GM23338 (cell line): ENCODE data around the gene CENPP. TPM values are rescaled to one million over a fixed set of nuclear protein-coding genes. Genes with fewer than 3 reads are reported as not detected.

Source experiments
- ATAC-seq: fragments of 200-7000 bp; cut with Tn5 transposase; 3 replicates; pipeline ENCODE4 v1.9.1; 2020
- DNase-seq: peaks from one replicate; pipeline ENCODE4 v3.0.0-alpha.2; 2015; ENCODE audit warnings: low spot score
- H2AFZ ChIP-seq: fragments of 200-600 bp; sonication (generic); 2 replicates; pipeline ENCODE4 v1.8.0; 2016; ENCODE audit warnings: antibody characterized with exemption, mild to moderate bottlenecking, moderate library complexity
- H3F3A ChIP-seq: fragments of 200-600 bp; sonication (generic); replicated peaks from 2 replicates; pipeline ENCODE4 v1.8.0; 2017; ENCODE audit warnings: antibody characterized with exemption, mixed run types, low read depth
- H3K27ac ChIP-seq: fragments of 200-600 bp; sonication (generic); 2 replicates; pipeline ENCODE4 v1.6.1; 2016; ENCODE audit warnings: low read depth
- H3K27me3 ChIP-seq: fragments of 200-600 bp; sonication (generic); 2 replicates; pipeline ENCODE4 v1.8.0; 2016; ENCODE audit warnings: mild to moderate bottlenecking, mixed run types, moderate library complexity; ENCODE audit not compliant: insufficient read depth
- H3K36me3 ChIP-seq: fragments of 200-600 bp; sonication (generic); 2 replicates; pipeline ENCODE4 v1.8.0; 2016; ENCODE audit warnings: mild to moderate bottlenecking; ENCODE audit not compliant: insufficient read depth
- H3K4me1 ChIP-seq: fragments of 200-600 bp; sonication (generic); 2 replicates; pipeline ENCODE4 v1.8.0; 2016; ENCODE audit warnings: mild to moderate bottlenecking, moderate library complexity; ENCODE audit not compliant: insufficient read depth
- H3K4me2 ChIP-seq: fragments of 200-600 bp; sonication (generic); 2 replicates; pipeline ENCODE4 v1.7.1; 2017; ENCODE audit warnings: mixed run types
- H3K4me3 ChIP-seq: fragments of 200-600 bp; sonication (generic); 2 replicates; pipeline ENCODE4 v1.6.1; 2016; ENCODE audit warnings: mixed run types
- H3K79me2 ChIP-seq: fragments of 200-600 bp; sonication (generic); replicated peaks from 2 replicates; pipeline ENCODE4 v1.8.0; 2017; ENCODE audit warnings: mild to moderate bottlenecking; ENCODE audit not compliant: insufficient read depth
- H3K9me2 ChIP-seq: fragments of 200-600 bp; sonication (generic); 2 replicates; pipeline ENCODE4 v1.8.0; 2017; ENCODE audit not compliant: insufficient read depth
- H4K20me1 ChIP-seq: fragments of 200-600 bp; sonication (generic); replicated peaks from 2 replicates; pipeline ENCODE4 v1.8.0; 2017; ENCODE audit warnings: mild to moderate bottlenecking; ENCODE audit not compliant: insufficient read depth
- H3K27ac Mint-ChIP-seq: 2 replicates; pipeline ENCODE4 v1.8.0; 2020; ENCODE audit warnings: inconsistent platforms, mild to moderate bottlenecking, moderate library complexity, mixed read lengths
- H3K27me3 Mint-ChIP-seq: 3 replicates; pipeline ENCODE4 v1.8.0; 2022; ENCODE audit warnings: low read depth, mild to moderate bottlenecking, moderate library complexity, mixed read lengths, inconsistent platforms; ENCODE audit not compliant: insufficient read depth, poor library complexity
- H3K36me3 Mint-ChIP-seq: 3 replicates; pipeline ENCODE4 v1.8.0; 2021; ENCODE audit warnings: low read depth, mild to moderate bottlenecking, inconsistent platforms, moderate library complexity, mixed read lengths
- H3K4me1 Mint-ChIP-seq: 3 replicates; pipeline ENCODE4 v1.8.0; 2020; ENCODE audit warnings: mild to moderate bottlenecking, inconsistent platforms, mixed read lengths
- H3K4me3 Mint-ChIP-seq: 3 replicates; pipeline ENCODE4 v1.8.0; 2021; ENCODE audit warnings: moderate library complexity, mild to moderate bottlenecking, inconsistent platforms, mixed read lengths
- H3K9me3 Mint-ChIP-seq: 3 replicates; pipeline ENCODE4 v1.8.0; 2020; ENCODE audit warnings: moderate library complexity, mild to moderate bottlenecking, inconsistent platforms, mixed read lengths
- ETS1 ChIP-seq: IDR thresholded peaks from 2 replicates; pipeline ENCODE4 v1.6.1; 2016; ENCODE audit warnings: antibody characterized with exemption
- EZH2 ChIP-seq: fragments of 200-600 bp; sonication (generic); IDR thresholded peaks from one replicate; pipeline ENCODE4 v1.8.0; 2017; ENCODE audit warnings: antibody characterized with exemption, mild to moderate bottlenecking, low read depth; ENCODE audit not compliant: unreplicated experiment
- EZH2phosphoT487 ChIP-seq: fragments of 200-600 bp; sonication (generic); IDR thresholded peaks from one replicate; pipeline ENCODE4 v1.8.1; 2018; ENCODE audit warnings: antibody characterized with exemption; ENCODE audit not compliant: unreplicated experiment
- JUNB ChIP-seq: IDR thresholded peaks from one replicate; pipeline ENCODE4 v1.6.1; 2016; ENCODE audit warnings: antibody characterized with exemption; ENCODE audit not compliant: unreplicated experiment
- NANOG ChIP-seq: IDR thresholded peaks from 2 replicates; pipeline ENCODE4 v1.6.1; 2016; ENCODE audit warnings: antibody characterized with exemption, borderline replicate concordance
- POLR2AphosphoS5 ChIP-seq: IDR thresholded peaks from 2 replicates; pipeline ENCODE4 v1.6.1; 2016; ENCODE audit warnings: antibody characterized with exemption, low read depth
- REST ChIP-seq: IDR thresholded peaks from one replicate; pipeline ENCODE4 v1.6.1; 2018; ENCODE audit warnings: antibody characterized with exemption; ENCODE audit not compliant: unreplicated experiment
- STAT1 ChIP-seq: IDR thresholded peaks from one replicate; pipeline ENCODE4 v1.6.1; 2016; ENCODE audit warnings: antibody characterized with exemption; ENCODE audit not compliant: unreplicated experiment
- ZNF114 ChIP-seq: fragments of 250-450 bp; sonication (Bioruptor Pico); IDR thresholded peaks from 2 replicates; pipeline ENCODE4 v1.5.0; 2020; ENCODE audit warnings: mild to moderate bottlenecking, moderate library complexity
- ZNF462 ChIP-seq: fragments of 250-450 bp; sonication (Bioruptor Pico); IDR thresholded peaks from 2 replicates; pipeline ENCODE4 v1.5.0; 2020; ENCODE audit warnings: mild to moderate bottlenecking, moderate library complexity
- polyA plus RNA-seq: library from polyadenylated mRNA; unstranded; fragments of >200 nt; fragmentation: Nextera tagmentation; extraction: Ambion mirVana; gene quantifications from 2 replicates; pipeline ENCODE4 v1.2.1, GENCODE V29; 2016
- total RNA-seq: library from RNA; depleted of rRNA; stranded (reverse); fragments of >200 nt; shearing (Covaris generic); gene quantifications from 2 replicates; pipeline ENCODE4 v1.2.3, GENCODE V29; 2014

CENPP gene
- total and polyA plus RNA-seq, 2 experiments from 2014 or later = 11.0 to 12.6 TPM

GRCh38 chr9:92324889-92325268, 874 bp upstream of the CENPP start:
- Histone ChIP-seq H3K27ac (peak overlapping the region; percentile 99), H4K20me1 (no peaks in the 10 kb centered on the region), H3K4me2 (peak overlapping the region; percentile 100), H3K4me3 (peak overlapping the region; percentile 87), H3F3A (0 out of 2 replicates have a peak, but pooled peaks cover 4% of the 10 kb centered on the region), H3K9me2 (no peaks in the 10 kb centered on the region), H2AFZ (peak overlapping the region; percentile 100), H3K36me3 (peaks cover 25% of the 10 kb centered on the region), H3K27me3 (no peaks in the 10 kb centered on the region), H3K4me1 (peaks cover 19% of the 10 kb centered on the region), H3K79me2 (peaks cover 32% of the 10 kb centered on the region)
- peak overlapping the region; percentile 99 for H3K27ac Mint-ChIP-seq
- no peaks in the 10 kb centered on the region for H3K9me3 Mint-ChIP-seq
- ATAC-seq (peak; percentile 39), DNase-seq (no peak)
- H3K27me3 Mint-ChIP-seq = peaks cover 5% of the 10 kb centered on the region
- H3K4me1 Mint-ChIP-seq = peaks cover 22% of the 10 kb centered on the region
- TF ChIP-seq NANOG (no peak), ZNF462 (CRISPR knock-in tag) (no peak), POLR2AphosphoS5 (no peak), JUNB (no peak), EZH2 (no peak), STAT1 (no peak)
- H3K36me3 Mint-ChIP-seq = peaks cover 25% of the 10 kb centered on the region
- peak overlapping the region; percentile 95 for H3K4me3 Mint-ChIP-seq

- Mint-ChIP-seq H3K4me3 (peak overlapping the region; percentile 95), H3K27ac (peak overlapping the region; percentile 99; the same call in 1 of the 2 replicates), H3K4me1 (peaks cover 22% of the 10 kb centered on the region), H3K27me3 (peaks cover 5% of the 10 kb centered on the region), H3K9me3 (no peaks in the 10 kb centered on the region), H3K36me3 (peaks cover 19% of the 10 kb centered on the region; the same call in 2 of the 3 replicates)
- Histone ChIP-seq H3K4me1 (peaks cover 19% of the 10 kb centered on the region), H3K27ac (no peak overlapping the region), H3K36me3 (peaks cover 19% of the 10 kb centered on the region), H3K4me3 (peak overlapping the region; percentile 87), H3K4me2 (peak overlapping the region; percentile 100), H2AFZ (peak overlapping the region; percentile 100), H3F3A (0 out of 2 replicates have a peak, but pooled peaks cover 4% of the 10 kb centered on the region), H3K9me2 (no peaks in the 10 kb centered on the region), H3K27me3 (no peaks in the 10 kb centered on the region), H4K20me1 (no peaks in the 10 kb centered on the region), H3K79me2 (peaks cover 36% of the 10 kb centered on the region)
- DNase-seq (no peak), ATAC-seq (peak; percentile 20)
- TF ChIP-seq EZH2phosphoT487 (no peak), NANOG (no peak), ZNF114 (CRISPR knock-in tag) (no peak), EZH2 (no peak), ETS1 (no peak), REST (no peak), POLR2AphosphoS5 (no peak), JUNB (no peak)
Observed at GRCh38 chr9:92325991-92326500, 293 bp downstream of the CENPP start.
